NOMO-1 treated with dmso at 0.1 percent for 144 hours (cell line): ENCODE measurements around the gene XPR1.

Source experiments
- DNase-seq: peaks from one replicate; lab custom pipeline; 2025; ENCODE audit not compliant: unreplicated experiment; lab: John Stamatoyannopoulos, UW

Gene XPR1

GRCh38 chr1:180927348-180927747 lies 295.5 kb downstream of the XPR1 start:
- DNase-seq, result no peak

GRCh38 chr1:180927841-180928240 lies 296.0 kb downstream of the XPR1 start:
- no peak for DNase-seq

GRCh38 chr1:180928331-180929230 lies 296.8 kb downstream of the XPR1 start:
- no peak for DNase-seq

- no peak for DNase-seq
Measured at GRCh38 chr1:180929389-180929788, 297.6 kb downstream of the XPR1 start.

DNA sequence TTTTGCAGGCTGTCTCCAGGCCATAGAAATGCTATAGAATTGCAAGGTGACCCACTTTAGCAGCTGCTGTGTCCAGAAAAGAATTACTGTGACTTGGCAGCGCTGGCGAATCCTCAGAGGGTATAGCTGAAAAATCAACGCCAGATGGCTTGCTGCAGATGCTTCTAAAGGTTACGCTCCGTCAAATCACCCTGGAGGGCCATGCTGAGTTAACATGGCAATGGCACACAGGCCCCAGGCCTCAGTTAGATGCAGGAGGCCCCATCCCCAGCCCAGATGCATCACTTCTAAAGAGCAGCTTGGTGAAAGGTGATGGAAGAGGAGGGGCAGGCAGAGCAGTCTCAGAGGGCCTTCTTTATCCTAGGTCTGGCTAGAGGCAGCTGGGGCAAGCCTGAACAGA lies 298.9 kb downstream of the XPR1 start:
- DNase-seq, result no peak

- DNase-seq, result no peak
Measured at GRCh38 chr1:180931529-180931928, 299.7 kb downstream of the XPR1 start.

- no peak for DNase-seq
Measured at GRCh38 chr1:180932378-180932777, 300.6 kb downstream of the XPR1 start.

- no peak for DNase-seq
Measured at GRCh38 chr1:180933141-180933540, 301.3 kb downstream of the XPR1 start.

DNA sequence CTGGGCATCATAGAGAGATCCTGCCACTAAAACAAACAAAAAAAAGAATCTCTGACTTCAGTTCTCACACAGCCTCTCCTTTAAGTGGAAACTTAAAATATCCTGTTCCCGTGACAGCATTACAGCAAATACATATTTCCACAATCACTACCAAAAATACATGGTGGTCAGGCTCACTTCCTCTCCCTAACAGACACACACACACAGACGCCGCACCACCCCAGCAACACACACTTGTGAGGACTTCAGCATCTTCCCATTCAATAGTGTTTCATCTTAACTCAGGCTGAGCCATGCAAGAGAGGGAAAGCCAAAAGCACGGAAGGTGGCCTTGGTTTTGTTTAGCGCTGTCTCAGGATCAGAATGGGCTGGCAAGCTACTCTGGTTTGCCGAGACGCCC lies 302.7 kb downstream of the XPR1 start:
- peak; percentile 81 for DNase-seq

DNA sequence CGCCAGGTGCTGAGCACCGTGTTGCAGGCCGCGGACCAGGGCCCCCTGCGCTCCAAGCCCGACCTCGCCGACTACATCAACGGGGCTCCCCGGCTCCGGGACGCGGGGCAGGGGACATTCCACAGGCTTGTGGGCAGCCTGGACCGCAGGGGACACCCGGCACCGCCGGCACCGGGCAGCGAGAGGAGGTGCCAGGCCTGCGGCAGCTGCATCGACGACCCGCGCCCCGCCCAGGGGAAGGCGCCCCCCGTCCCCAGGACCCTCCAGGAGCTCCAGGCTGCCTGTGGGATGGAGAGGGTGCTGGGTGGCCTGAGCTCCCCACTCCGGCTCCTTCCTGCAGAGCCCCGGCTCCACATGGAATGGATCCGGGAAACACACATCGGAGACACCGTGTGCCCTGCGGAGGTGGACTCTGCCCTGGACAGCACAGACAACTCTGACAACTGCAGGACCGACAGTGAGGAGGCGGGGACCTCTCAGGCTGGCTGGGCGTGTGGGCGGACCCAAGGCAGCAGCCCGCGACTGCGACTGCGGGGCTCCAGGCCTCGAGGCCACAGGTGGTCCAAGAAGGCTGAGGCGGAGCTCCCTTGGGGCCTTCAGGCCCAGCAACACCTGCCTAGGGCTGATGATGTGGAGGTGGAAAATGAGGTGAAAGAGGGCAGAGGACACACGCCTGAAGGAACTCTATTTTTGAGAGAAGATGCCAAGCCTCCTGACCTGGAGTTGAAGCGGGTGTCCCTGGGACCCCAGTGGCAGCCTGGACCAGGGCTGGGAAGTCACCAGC lies 303.7 kb downstream of the XPR1 start:
- no peak for DNase-seq

- no peak for DNase-seq
Measured at GRCh38 chr1:180936110-180937011, 304.5 kb downstream of the XPR1 start.

DNA sequence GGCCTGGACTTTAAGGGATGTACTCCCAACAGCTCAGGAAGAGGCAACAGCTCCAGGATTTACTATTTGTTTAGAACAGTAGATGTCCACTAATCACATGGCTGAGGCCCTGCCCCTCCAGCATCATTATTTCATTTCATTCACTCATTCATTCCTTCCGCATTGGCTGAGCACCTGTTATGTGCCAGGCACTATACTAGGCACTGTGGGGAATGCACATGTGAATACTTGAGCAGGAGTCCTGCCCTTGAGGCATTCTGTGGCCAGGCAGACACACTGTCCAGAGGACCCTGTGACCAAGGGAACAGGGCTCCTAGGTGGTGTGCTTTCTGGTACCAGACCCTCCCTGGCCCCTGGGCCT lies 305.2 kb downstream of the XPR1 start:
- DNase-seq, result no peak

GRCh38 chr1:180937624-180938225 lies 305.9 kb downstream of the XPR1 start:
- DNase-seq, result no peak

- no peak for DNase-seq
Measured at GRCh38 chr1:180939073-180939710, 307.4 kb downstream of the XPR1 start.

GRCh38 chr1:180939711-180940103 lies 307.9 kb downstream of the XPR1 start:
- no peak for DNase-seq
